Transverse colon (tissue), 4 donors: ENCODE data around the gene ZNG1B. TPM values are rescaled to one million over a fixed set of nuclear protein-coding genes. Genes with fewer than 3 reads are reported as not detected.
"Not testable (repeated sequence)": the region's sequence is repeated elsewhere in the genome, so short reads cannot be mapped to it uniquely, and the experiment has no call there.

Experiments
- DNase-seq: peaks from one replicate; pipeline ENCODE4 v3.0.0-alpha.2; 2019
- H3K27ac ChIP-seq, 4 donors: fragments of 200-600 bp; sonication (generic); 2 replicates each; pipeline ENCODE4 v1.5.1; 2016 to 2018; ENCODE audit warnings: inconsistent platforms in 4 of 4
- H3K27me3 ChIP-seq: fragments of 200-600 bp; sonication (generic); 2 replicates; pipeline ENCODE4 v1.5.1; 2017; ENCODE audit warnings: inconsistent platforms
- H3K36me3 ChIP-seq, 4 donors: fragments of 200-600 bp; sonication (generic); 2 replicates each; pipeline ENCODE4 v1.5.1; 2017 to 2019; ENCODE audit warnings: inconsistent platforms in 4 of 4
- H3K4me1 ChIP-seq, 4 donors: fragments of 200-600 bp; sonication (generic); 2 replicates each; pipeline ENCODE4 v1.5.1; 2017 to 2020; ENCODE audit warnings: inconsistent platforms in 4 of 4
- H3K4me3 ChIP-seq, 4 donors: fragments of 200-600 bp; sonication (generic); 1 replicate in 1 of 4; 2 replicates in 3 of 4; pipeline versions ENCODE4 v1.5.1 to v1.6.1; 2017 to 2019; ENCODE audit warnings: inconsistent platforms in 4 of 4
- H3K9me3 ChIP-seq, 2 donors: fragments of 200-600 bp; sonication (generic); 2 replicates each; pipeline ENCODE4 v1.5.1; 2017 to 2019; ENCODE audit warnings: inconsistent platforms in 2 of 2
- POLR2A ChIP-seq: fragments of 450-650 bp; IDR thresholded peaks from one replicate; pipeline ENCODE4 v1.6.1; 2016; ENCODE audit warnings: antibody characterized with exemption, mild to moderate bottlenecking, moderate library complexity
- WGBS, 2 donors: methylation state at CpG; one replicate each; pipeline ENCODE4 v1.1.5; 2018; ENCODE audit warnings: low coverage in 1 of 2; 5-methylcytosine and 5-hydroxymethylcytosine counted together
- in situ Hi-C, 4 donors: fragments of 200-750 bp; cut with MboI; loops; one replicate each; pipeline versions ENCODE4 v1.15.0 to v1.15.1; 2017; ENCODE audit warnings: low sequenced_read_pairs in 3 of 4, low pct_ligation_motif_present in 1 of 4, low pct_unique_long_range_greater_than_20kb in 1 of 4
- intact Hi-C: fragments of 100-400 bp; cut with DNase I; formaldehyde crosslinking; loops from one replicate; pipeline ENCODE4 v1.15.1; 2023; ENCODE audit warnings: low total_unique reads
- total RNA-seq, 4 donors: library from RNA; depleted of rRNA; stranded (reverse); fragments of >200 nt; gene quantifications; one replicate each; pipeline ENCODE4 v1.1.0, GENCODE V29; 2016
- TF ChIP-seq, protein P1 (sequence below), 5 experiments: fragments of 200-600 bp in 3 of 5; fragments of 450-650 bp in 2 of 5; sonication (generic) in 3 of 5; IDR thresholded peaks; 1 replicate in 2 of 5; 2 replicates in 3 of 5; pipeline ENCODE4 v1.5.1; 2016 to 2017; ENCODE audit warnings: antibody characterized with exemption in 5 of 5, inconsistent platforms in 3 of 5, mild to moderate bottlenecking in 2 of 5, moderate library complexity in 1 of 5

Gene ZNG1B
- total RNA-seq, 4 donors from 2014 or later, result 12.7 to 56.5 (median 38.5) TPM

DNA sequence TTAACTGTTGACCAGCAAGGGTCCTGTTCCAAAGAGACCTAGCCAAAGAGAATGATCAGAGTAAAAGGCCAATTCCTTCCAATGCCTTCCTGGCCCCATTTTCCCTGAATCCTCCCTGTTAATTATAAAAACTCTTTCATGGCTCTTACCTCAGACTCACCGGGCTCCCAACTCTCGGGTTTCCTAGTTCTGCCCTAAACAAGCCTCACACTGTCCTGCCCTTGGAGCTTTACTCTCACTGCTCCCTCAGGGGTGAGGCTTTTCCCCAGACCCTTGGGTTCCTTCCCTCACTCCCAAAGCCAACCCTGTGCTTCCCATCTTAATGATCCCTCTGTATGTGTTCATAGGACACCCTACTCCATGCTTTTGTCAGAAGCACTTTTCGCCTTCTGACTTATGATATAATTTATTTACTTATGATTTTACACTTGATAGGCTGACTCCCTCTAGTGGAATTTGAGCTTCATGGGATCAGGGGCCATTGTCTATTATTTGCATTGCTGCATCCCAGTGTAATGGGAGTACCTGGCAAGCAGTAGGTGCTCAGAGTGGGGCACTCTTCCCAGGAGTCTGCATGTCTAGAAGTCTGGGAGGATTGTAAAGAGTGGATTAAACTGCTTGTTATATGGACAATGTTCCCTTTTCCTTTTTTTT, 29.9 kb upstream of the ZNG1B start:
- Histone ChIP-seq H3K9me3 (no peaks in the 10 kb centered on the region), H3K4me1 (no peaks in the 10 kb centered on the region), H3K4me3 (no peak overlapping the region), H3K27ac (no peak overlapping the region), H3K36me3 (no peaks in the 10 kb centered on the region), H3K27me3 (no peaks in the 10 kb centered on the region)
- intact Hi-C loops, result no loop called here
- in situ Hi-C loops, result no loop called here
- no peak for DNase-seq
- TF ChIP-seq POLR2A, result no peak
- TF ChIP-seq, protein P1, sequence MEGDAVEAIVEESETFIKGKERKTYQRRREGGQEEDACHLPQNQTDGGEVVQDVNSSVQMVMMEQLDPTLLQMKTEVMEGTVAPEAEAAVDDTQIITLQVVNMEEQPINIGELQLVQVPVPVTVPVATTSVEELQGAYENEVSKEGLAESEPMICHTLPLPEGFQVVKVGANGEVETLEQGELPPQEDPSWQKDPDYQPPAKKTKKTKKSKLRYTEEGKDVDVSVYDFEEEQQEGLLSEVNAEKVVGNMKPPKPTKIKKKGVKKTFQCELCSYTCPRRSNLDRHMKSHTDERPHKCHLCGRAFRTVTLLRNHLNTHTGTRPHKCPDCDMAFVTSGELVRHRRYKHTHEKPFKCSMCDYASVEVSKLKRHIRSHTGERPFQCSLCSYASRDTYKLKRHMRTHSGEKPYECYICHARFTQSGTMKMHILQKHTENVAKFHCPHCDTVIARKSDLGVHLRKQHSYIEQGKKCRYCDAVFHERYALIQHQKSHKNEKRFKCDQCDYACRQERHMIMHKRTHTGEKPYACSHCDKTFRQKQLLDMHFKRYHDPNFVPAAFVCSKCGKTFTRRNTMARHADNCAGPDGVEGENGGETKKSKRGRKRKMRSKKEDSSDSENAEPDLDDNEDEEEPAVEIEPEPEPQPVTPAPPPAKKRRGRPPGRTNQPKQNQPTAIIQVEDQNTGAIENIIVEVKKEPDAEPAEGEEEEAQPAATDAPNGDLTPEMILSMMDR (IDR thresholded peaks at IDR 0.05), result peak in 4 of 5 experiments; percentile 30 to 49 (median 36)
- 64 to 78% methylated on average over 3 of the region's 3 CpGs for WGBS, 2 donors

DNA sequence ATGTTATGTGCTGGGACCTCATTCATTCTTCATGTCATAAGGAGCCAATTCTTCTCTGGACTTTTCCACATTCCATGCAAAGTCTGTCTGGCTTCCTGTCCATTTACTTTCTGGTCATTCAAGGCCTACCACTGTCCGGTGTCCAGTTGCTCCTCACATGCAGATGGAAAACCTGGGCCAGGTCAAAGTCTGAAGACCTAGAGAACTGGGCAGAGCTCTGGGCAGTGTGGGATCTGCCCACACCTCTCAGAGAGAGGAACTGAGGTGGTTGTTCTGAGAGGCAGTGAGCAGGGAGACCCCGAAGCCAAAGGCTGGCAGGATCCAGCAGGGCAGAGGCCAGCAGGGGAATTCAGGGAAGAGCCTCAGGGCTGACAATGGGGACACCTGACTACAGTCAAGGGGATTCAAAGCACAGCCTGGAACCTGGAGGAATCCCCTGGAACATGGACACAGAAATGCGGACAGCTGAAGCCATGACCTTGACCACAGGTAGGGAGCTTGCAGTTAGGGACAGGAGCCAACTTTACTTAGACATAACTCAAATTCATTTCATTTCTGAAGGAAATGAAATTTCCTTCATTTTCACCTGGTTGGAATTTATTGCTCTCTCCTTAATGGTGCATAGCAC, 25.7 kb upstream of the ZNG1B start:
- intact Hi-C loops, H3K4me1 ChIP-seq, H3K9me3 ChIP-seq, H3K27ac ChIP-seq, H3K4me3 ChIP-seq, H3K36me3 ChIP-seq, in situ Hi-C loops, H3K27me3 ChIP-seq, DNase-seq: not testable (repeated sequence)
- WGBS, 2 donors, result 50% methylated on average over 1 of the region's 3 CpGs; no CpG with 5 or more reads in 1 of the 2 donors

DNA sequence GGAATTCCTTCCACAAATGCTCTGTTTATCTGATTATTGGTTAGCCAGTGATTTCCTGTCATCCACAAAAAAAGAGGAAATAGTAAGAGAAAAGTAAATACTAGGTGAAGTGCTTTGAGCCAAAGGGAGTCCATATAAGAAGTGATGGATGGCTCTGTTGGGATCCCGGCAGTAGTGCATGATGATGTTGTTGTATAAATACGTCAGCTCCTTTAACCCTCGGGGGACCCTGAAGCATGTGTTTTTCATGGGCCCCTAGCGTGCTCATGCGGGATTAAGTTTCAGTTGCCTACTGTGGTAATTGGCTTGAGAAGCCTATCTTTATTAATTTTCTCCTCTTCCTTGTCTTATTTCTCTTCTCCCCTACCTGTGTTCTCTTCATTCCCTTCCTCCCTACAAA, 24.7 kb upstream of the ZNG1B start:
- H3K4me1 ChIP-seq, in situ Hi-C loops, H3K27ac ChIP-seq, H3K27me3 ChIP-seq, H3K36me3 ChIP-seq, H3K9me3 ChIP-seq, DNase-seq, H3K4me3 ChIP-seq, intact Hi-C loops: not testable (repeated sequence)
- WGBS, 2 donors, result 72 to 73% methylated on average over 5 of the region's 5 CpGs

DNA sequence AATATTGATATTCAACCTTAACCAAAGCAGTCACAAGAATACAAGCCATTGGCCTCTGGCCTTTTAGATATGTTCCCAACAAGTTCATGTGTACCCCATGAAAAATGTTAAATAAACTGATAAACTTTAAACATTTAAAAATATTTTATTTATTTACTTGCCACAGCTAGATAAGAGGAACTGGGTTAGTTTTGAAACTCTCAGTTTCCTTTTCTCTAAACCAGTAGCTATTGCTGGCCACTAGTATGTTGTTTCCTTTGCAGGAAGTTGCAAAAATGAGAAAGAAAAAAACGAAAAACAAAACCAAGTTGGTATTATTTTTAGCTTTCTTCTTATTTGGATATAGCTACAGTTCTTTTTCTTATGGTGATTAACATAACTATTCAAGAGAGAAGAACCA, 5.7 kb upstream of the ZNG1B start:
- 53 to 60% methylated on average over 1 of the region's 1 CpG for WGBS, 2 donors
- in situ Hi-C loops, result not testable (repeated sequence)

DNA sequence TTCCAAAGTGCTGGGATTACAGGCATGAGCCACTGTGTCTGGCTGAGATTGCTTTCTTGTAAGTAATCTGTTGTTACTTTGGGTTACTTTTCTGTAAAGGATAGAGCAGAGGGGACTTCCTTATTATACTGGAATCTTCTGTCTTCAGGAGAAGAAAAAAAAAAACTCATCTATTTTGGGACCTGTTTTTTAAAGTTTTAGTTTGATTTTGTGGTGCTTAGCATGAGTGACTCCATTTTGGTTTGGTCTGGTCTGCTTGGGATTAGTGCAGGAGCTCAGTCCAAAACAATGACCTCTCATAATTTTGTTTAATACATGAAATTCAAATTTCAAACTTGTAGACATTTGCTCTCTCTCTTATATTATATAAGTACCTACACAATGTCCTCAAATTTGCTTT, 4.0 kb upstream of the ZNG1B start:
- H3K36me3 ChIP-seq, H3K27me3 ChIP-seq, H3K27ac ChIP-seq, in situ Hi-C loops, H3K9me3 ChIP-seq, DNase-seq, intact Hi-C loops, H3K4me3 ChIP-seq, H3K4me1 ChIP-seq: not testable (repeated sequence)

More for the DNA sequence above, 5.7 kb upstream of the ZNG1B start:
- H3K4me1 ChIP-seq, H3K9me3 ChIP-seq, H3K4me3 ChIP-seq, intact Hi-C loops, H3K36me3 ChIP-seq, DNase-seq, H3K27me3 ChIP-seq: not testable (repeated sequence)
- peak overlapping the region in 1 of 4 donors; percentile 29 for H3K27ac ChIP-seq

DNA sequence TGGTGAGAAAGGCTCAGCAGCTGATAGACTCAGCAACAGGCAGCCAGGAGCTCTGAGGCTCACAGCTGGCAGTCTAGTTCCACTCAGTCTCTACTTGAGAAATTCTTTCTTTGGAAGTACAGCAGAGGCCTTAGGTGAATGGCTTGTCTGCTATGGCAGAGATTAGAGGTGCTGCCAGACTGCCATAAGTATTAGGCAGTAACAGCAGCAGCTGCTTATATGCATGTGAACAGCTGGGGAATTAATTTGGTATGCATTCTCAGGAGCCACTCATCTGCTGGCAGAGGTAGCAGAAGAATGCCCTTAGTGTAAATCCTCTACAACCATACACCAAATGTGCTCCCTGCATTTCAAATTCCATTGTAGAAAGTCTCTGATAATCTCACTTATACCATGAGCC, 28.3 kb downstream of the ZNG1B start:
- H3K4me3 ChIP-seq, in situ Hi-C loops, H3K27ac ChIP-seq, DNase-seq, H3K4me1 ChIP-seq, H3K27me3 ChIP-seq, H3K36me3 ChIP-seq, H3K9me3 ChIP-seq, intact Hi-C loops: not testable (repeated sequence)

DNA sequence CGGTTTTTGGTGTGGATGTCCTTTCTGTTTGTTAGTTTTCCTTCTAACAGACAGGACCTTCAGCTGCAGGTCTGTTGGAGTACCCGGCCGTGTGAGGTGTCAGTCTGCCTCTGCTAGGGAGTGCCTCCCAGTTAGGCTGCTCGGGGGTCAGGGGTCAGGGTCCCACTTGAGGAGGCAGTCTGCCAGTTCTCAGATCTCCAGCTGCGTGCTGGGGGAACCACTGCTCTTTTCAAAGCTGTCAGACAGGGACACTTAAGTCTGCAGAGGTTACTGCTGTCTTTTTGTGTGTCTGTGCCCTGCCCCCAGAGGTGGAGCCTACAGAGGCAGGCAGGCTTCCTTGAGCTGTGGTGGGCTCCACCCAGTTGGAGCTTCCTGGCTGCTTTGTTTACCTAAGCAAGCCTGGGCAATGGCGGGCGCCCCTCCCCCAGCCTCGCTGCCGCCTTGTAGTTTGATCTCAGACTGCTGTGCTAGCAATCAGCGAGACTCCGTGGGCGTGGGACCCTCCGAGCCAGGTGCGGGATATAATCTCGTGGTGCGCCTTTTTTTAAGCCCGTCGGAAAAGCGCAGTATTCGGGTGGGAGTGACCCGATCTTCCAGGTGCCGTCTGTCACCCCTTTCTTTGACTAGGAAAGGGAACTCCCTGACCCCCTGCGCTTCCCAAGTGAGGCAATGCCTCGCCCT, 39.3 kb downstream of the ZNG1B start:
- in situ Hi-C loops, H3K4me3 ChIP-seq, DNase-seq, H3K27ac ChIP-seq, H3K27me3 ChIP-seq, intact Hi-C loops, H3K36me3 ChIP-seq, H3K4me1 ChIP-seq, H3K9me3 ChIP-seq: not testable (repeated sequence)
- 96% methylated on average over 23 of the region's 24 CpGs; no CpG with 5 or more reads in 1 of the 2 donors for WGBS, 2 donors

DNA sequence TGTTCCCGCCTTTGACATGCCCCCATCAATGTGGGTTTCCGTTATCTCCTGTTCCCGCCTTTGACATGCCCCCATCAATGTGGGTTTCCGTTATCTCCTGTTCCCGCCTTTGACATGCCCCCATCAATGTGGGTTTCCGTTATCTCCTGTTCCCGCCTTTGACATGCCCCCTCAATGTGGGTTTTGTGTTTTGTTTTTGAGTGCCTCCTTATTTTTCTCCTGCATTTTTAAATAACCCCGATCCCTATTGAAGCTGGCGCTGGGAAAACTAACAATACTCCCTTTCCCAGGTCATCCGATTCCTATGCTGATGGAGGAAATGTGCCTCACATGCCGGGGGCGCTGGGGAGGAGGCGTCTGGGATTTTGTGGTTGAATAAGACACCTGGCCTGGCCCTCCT, 59.0 kb downstream of the ZNG1B start:
- H3K4me3 ChIP-seq, DNase-seq, H3K36me3 ChIP-seq, H3K9me3 ChIP-seq, in situ Hi-C loops, H3K27ac ChIP-seq, intact Hi-C loops: not testable (repeated sequence)
- Histone ChIP-seq H3K27me3 (peaks cover 26% of the 10 kb centered on the region), H3K4me1 (peaks cover 0 to 15% (median 0%) of the 10 kb centered on the region in 4 donors)
- 96 to 100% methylated on average over 4 to 13 of the region's 13 CpGs for WGBS, 2 donors

DNA sequence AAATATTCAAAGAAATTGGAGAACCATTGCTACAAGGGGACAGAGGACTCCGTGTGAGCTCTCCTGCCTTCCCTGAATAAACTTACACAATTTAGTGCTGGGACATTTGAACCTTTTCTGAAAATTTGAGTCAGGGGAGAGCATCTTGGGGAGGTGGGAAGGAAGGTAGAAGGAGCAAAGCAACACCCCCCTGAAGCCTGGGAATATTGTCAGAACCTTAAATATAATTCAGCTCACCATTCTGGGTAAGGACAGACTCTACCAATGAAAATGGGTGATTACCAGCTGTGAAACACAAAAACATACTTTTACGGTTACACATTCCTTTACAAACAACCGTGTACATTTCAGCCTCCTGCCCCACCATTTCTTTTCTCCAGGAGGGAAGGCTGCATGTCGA, 60.9 kb downstream of the ZNG1B start, which contains the start of gene FOXD4L1:
TSS of gene FOXD4L1 (plus strand) at position 301 of the 400 bp plus-strand sequence. CDS start 592 bp downstream, outside the sequence.
- 60 to 63% methylated on average over 1 to 4 of the region's 4 CpGs for WGBS, 2 donors
- in situ Hi-C loops, H3K27ac ChIP-seq: not testable (repeated sequence)

More for the DNA sequence above, 60.9 kb downstream of the ZNG1B start, which contains the start of gene FOXD4L1:
- H3K9me3 ChIP-seq, DNase-seq, intact Hi-C loops, H3K36me3 ChIP-seq, H3K4me3 ChIP-seq: not testable (repeated sequence)
- Histone ChIP-seq H3K4me1 (peaks cover 0 to 30% (median 9%) of the 10 kb centered on the region in 4 donors), H3K27me3 (peaks cover 41% of the 10 kb centered on the region)
